ENCODE measurements around the gene NRXN3. TPM values are rescaled to one million over a fixed set of nuclear protein-coding genes. Genes with fewer than 3 reads are reported as not detected.

NRXN3 gene
- total and polyA plus RNA-seq, 2 experiments from 2014 or later: 1.0 to 1.8 TPM

- TF ChIP-seq JUNB (IDR thresholded peaks at IDR 0.05; ENCODE audit: unreplicated experiment) (no peak), ZNF462 (CRISPR knock-in tag; IDR thresholded peaks at IDR 0.05) (no peak), NANOG (IDR thresholded peaks at IDR 0.05; ENCODE audit: borderline replicate concordance) (no peak), ZNF331 (CRISPR knock-in tag; IDR thresholded peaks at IDR 0.05; ENCODE audit: low read depth) (no peak)
These were observed 1683.0 kb downstream of the NRXN3 start (continued) for GRCh38 chr14:79852950-79853744.

GRCh38 chr14:79855789-79856188 is 1685.6 kb downstream of the NRXN3 start:
- Histone ChIP-seq H3F3A (replicated peaks; ENCODE audit: low read depth) (no peaks in the 10 kb centered on the region), H3K79me2 (replicated peaks; ENCODE audit: insufficient read depth) (no peaks in the 10 kb centered on the region), H3K9me2 (ENCODE audit: insufficient read depth) (no peaks in the 10 kb centered on the region), H3K27ac (ENCODE audit: low read depth) (no peak overlapping the region), H2AFZ (no peak overlapping the region), H3K4me1 (ENCODE audit: insufficient read depth) (no peaks in the 10 kb centered on the region), H3K27me3 (ENCODE audit: insufficient read depth) (no peaks in the 10 kb centered on the region), H3K4me2 (no peak overlapping the region), H3K36me3 (ENCODE audit: insufficient read depth) (no peaks in the 10 kb centered on the region), H4K20me1 (replicated peaks; ENCODE audit: insufficient read depth) (no peaks in the 10 kb centered on the region), H3K4me3 (no peak overlapping the region)
- Mint-ChIP-seq H3K9me3 (no peaks in the 10 kb centered on the region), H3K4me1 (peaks cover 8% of the 10 kb centered on the region; the same call in 2 of the 3 replicates), H3K27me3 (ENCODE audit: insufficient read depth, low read depth, poor library complexity) (no peaks in the 10 kb centered on the region), H3K36me3 (ENCODE audit: low read depth) (no peaks in the 10 kb centered on the region), H3K27ac (no peak overlapping the region), H3K4me3 (no peak overlapping the region)
- no peak for ATAC-seq
- DNase-seq (ENCODE audit: low spot score): no peak
- no peak for TF ChIP-seq STAT1 (IDR thresholded peaks at IDR 0.05; ENCODE audit: unreplicated experiment)
- TF ChIP-seq REST (IDR thresholded peaks at IDR 0.05; ENCODE audit: unreplicated experiment): no peak
- TF ChIP-seq JUNB (IDR thresholded peaks at IDR 0.05; ENCODE audit: unreplicated experiment): no peak
- no peak for TF ChIP-seq CREB1 (CRISPR knock-in tag; IDR thresholded peaks at IDR 0.05; ENCODE audit: low read depth)
- TF ChIP-seq POLR2AphosphoS5 (IDR thresholded peaks at IDR 0.05; ENCODE audit: low read depth): no peak
- no peak for TF ChIP-seq NANOG (IDR thresholded peaks at IDR 0.05; ENCODE audit: borderline replicate concordance)

Measured in GM23338 (cell line).